Body of pancreas (tissue), 4 donors: ENCODE measurements around the gene TMEM178B. TPM values are rescaled to one million over a fixed set of nuclear protein-coding genes. Genes with fewer than 3 reads are reported as not detected.

Experiments
- ATAC-seq: fragments of 150-250 bp; one replicate; pipeline ENCODE4 v1.9.1; 2016
- DNase-seq, 4 donors: peaks; one replicate each; pipeline ENCODE4 v3.0.0-alpha.2; 2019
- H3K27ac ChIP-seq, 4 donors: fragments of 200-600 bp; sonication (generic); 1 replicate in 3 of 4; 2 replicates in 1 of 4; pipeline versions ENCODE4 v1.5.1 to v1.6.1; 2016 to 2019; ENCODE audit warnings: mild to moderate bottlenecking in 1 of 4, mixed read lengths in 1 of 4, moderate library complexity in 1 of 4
- H3K27me3 ChIP-seq, 2 donors: fragments of 200-600 bp; sonication (generic); one replicate each; pipeline ENCODE4 v1.6.0; 2016; ENCODE audit warnings: mild to moderate bottlenecking in 1 of 2
- H3K36me3 ChIP-seq, 2 donors: fragments of 200-600 bp; sonication (generic); replicated peaks in 1 of 2; 2 replicates each; pipeline ENCODE4 v1.5.1; 2016; ENCODE audit warnings: low read depth in 2 of 2; ENCODE audit not compliant: insufficient read depth in 1 of 2
- H3K4me1 ChIP-seq: fragments of 200-600 bp; sonication (generic); one replicate; pipeline ENCODE4 v1.6.0; 2016
- H3K4me3 ChIP-seq, 2 donors: fragments of 200-600 bp; sonication (generic); 1 replicate in 1 of 2; 2 replicates in 1 of 2; pipeline ENCODE4 v1.5.1; 2016 to 2019
- H3K9me3 ChIP-seq, 3 donors: fragments of 200-600 bp; sonication (generic); 1 replicate in 2 of 3; 2 replicates in 1 of 3; pipeline ENCODE4 v1.5.1; 2016
- CTCF ChIP-seq, 7 experiments: fragments of 450-650 bp in 4 of 7; fragments of 200-600 bp in 3 of 7; sonication (generic) in 3 of 7; IDR thresholded peaks; one replicate each; pipeline ENCODE4 v1.5.1; 2016 to 2019; ENCODE audit warnings: antibody characterized with exemption in 7 of 7
- POLR2A ChIP-seq, 3 donors: fragments of 450-650 bp; IDR thresholded peaks; one replicate each; pipeline ENCODE4 v1.6.1; 2016; ENCODE audit warnings: antibody characterized with exemption in 3 of 3, mild to moderate bottlenecking in 2 of 3
- WGBS, 2 donors: methylation state at CpG; one replicate each; pipeline ENCODE4 v1.1.5; 2017; 5-methylcytosine and 5-hydroxymethylcytosine counted together
- intact Hi-C: fragments of 100-400 bp; cut with DNase I; formaldehyde crosslinking; loops from one replicate; pipeline ENCODE4 v1.15.1; 2023
- total RNA-seq, 2 donors: library from RNA; depleted of rRNA; stranded (reverse); fragments of >200 nt; gene quantifications; one replicate each; pipeline ENCODE4 v1.1.0, GENCODE V29; 2016

Gene TMEM178B
- total RNA-seq, 2 donors from 2014 or later: 1.0 to 11.9 TPM

- H3K4me3 ChIP-seq: no peak overlapping the region
- TF ChIP-seq POLR2A (IDR thresholded peaks at IDR 0.05) (no peak), CTCF (IDR thresholded peaks at IDR 0.05) (no peak)
- H3K27me3 ChIP-seq: no peaks in the 10 kb centered on the region
- 69 to 75% methylated on average over 4 of the region's 4 CpGs for WGBS, 2 donors
- H3K36me3 ChIP-seq: no peaks in the 10 kb centered on the region
- intact Hi-C loops: no loop called here
- ATAC-seq: no peak
- no peaks in the 10 kb centered on the region for H3K9me3 ChIP-seq
- H3K27ac ChIP-seq: no peak overlapping the region
- no peaks in the 10 kb centered on the region for H3K4me1 ChIP-seq
- no peak for DNase-seq
These were observed 392.5 kb downstream of the TMEM178B start for GRCh38 chr7:141466151-141466904.

- Histone ChIP-seq H3K27ac (no peak overlapping the region), H3K27me3 (no peaks in the 10 kb centered on the region), H3K4me3 (no peak overlapping the region), H3K36me3 (no peaks in the 10 kb centered on the region), H3K9me3 (no peaks in the 10 kb centered on the region), H3K4me1 (no peaks in the 10 kb centered on the region)
- intact Hi-C loops: no loop called here
- ATAC-seq (no peak), DNase-seq (no peak)
- WGBS, 2 donors: 80 to 84% methylated on average over 5 of the region's 5 CpGs
- TF ChIP-seq POLR2A (IDR thresholded peaks at IDR 0.05): no peak
- TF ChIP-seq CTCF (IDR thresholded peaks at IDR 0.05): no peak
These were observed 394.5 kb downstream of the TMEM178B start for GRCh38 chr7:141468341-141468740.

- Histone ChIP-seq H3K36me3 (no peaks in the 10 kb centered on the region), H3K4me1 (no peaks in the 10 kb centered on the region), H3K27ac (no peak overlapping the region), H3K9me3 (no peaks in the 10 kb centered on the region), H3K27me3 (no peaks in the 10 kb centered on the region), H3K4me3 (no peak overlapping the region)
- DNase-seq (no peak), ATAC-seq (no peak)
- WGBS, 2 donors: 64 to 81% methylated on average over 1 of the region's 1 CpG
- intact Hi-C loops: no loop called here
- TF ChIP-seq CTCF (IDR thresholded peaks at IDR 0.05) (no peak), POLR2A (IDR thresholded peaks at IDR 0.05) (no peak)
These were observed 401.8 kb downstream of the TMEM178B start for GRCh38 chr7:141475679-141476078.

GRCh38 chr7:141477865-141478264, 404.0 kb downstream of the TMEM178B start:
- no peak overlapping the region for H3K27ac ChIP-seq
- no peaks in the 10 kb centered on the region for H3K4me1 ChIP-seq
- DNase-seq (no peak), ATAC-seq (no peak)
- no peak overlapping the region for H3K4me3 ChIP-seq
- intact Hi-C loops: no loop called here
- TF ChIP-seq POLR2A (IDR thresholded peaks at IDR 0.05): no peak
- no peak for TF ChIP-seq CTCF (IDR thresholded peaks at IDR 0.05)
- H3K27me3 ChIP-seq: no peaks in the 10 kb centered on the region
- WGBS, 2 donors: 54 to 60% methylated on average over 4 of the region's 4 CpGs
- no peaks in the 10 kb centered on the region for H3K9me3 ChIP-seq
- H3K36me3 ChIP-seq: no peaks in the 10 kb centered on the region

GRCh38 chr7:141478845-141479244, 405.0 kb downstream of the TMEM178B start:
- 91 to 100% methylated on average over 3 to 4 of the region's 4 CpGs for WGBS, 2 donors
- ATAC-seq (no peak), DNase-seq (no peak)
- Histone ChIP-seq H3K9me3 (no peaks in the 10 kb centered on the region), H3K27ac (no peak overlapping the region), H3K36me3 (no peaks in the 10 kb centered on the region), H3K4me3 (no peak overlapping the region), H3K4me1 (no peaks in the 10 kb centered on the region), H3K27me3 (no peaks in the 10 kb centered on the region)
- TF ChIP-seq CTCF (IDR thresholded peaks at IDR 0.05) (no peak), POLR2A (IDR thresholded peaks at IDR 0.05) (no peak)
- intact Hi-C loops: no loop called here
